ENCODE measurements around the gene CLDN16. TPM values are rescaled to one million over a fixed set of nuclear protein-coding genes. Genes with fewer than 3 reads are reported as not detected.
A peak's percentile ranks its signal among the peaks of the same experiment; 100 is the strongest.

Gene CLDN16
- total RNA-seq, 1 experiment from 2014 or later: not detected

- no peak for DNase-seq (ENCODE audit: low spot score)
- in situ Hi-C loops (cut with HindIII; ENCODE audit: low sequenced_read_pairs): no loop called here
Observed at GRCh38 chr3:190375671-190376070, 12.3 kb upstream of the CLDN16 start.

- in situ Hi-C loops (cut with HindIII; ENCODE audit: low sequenced_read_pairs): no loop called here
Observed at GRCh38 chr3:190378240-190378891, 9.6 kb upstream of the CLDN16 start.

GRCh38 chr3:190380184-190380583, 7.8 kb upstream of the CLDN16 start:
- no peak for DNase-seq (ENCODE audit: low spot score)
- in situ Hi-C loops (cut with HindIII; ENCODE audit: low sequenced_read_pairs): no loop called here

More at GRCh38 chr3:190378240-190378891, 9.6 kb upstream of the CLDN16 start:
- DNase-seq (ENCODE audit: low spot score): no peak

DNA sequence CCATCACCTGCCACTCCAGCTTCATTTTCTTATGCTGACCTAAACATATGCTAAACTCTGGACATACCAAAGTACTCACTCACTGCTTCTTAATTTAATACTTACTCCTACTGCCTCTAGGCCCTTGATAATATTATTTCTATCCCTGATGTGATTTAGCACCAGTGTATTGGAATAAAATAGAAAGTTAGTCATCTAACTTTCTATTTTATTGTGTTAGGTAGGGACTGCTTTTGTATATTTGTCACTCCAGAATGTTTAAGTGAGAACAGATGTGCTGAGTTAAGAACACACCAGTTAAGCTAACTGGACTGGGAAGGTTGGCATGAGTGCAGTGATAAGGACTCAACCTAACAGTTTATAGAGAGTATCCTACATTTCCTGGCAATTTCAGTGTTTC, 6.5 kb upstream of the CLDN16 start:
- in situ Hi-C loops (cut with HindIII; ENCODE audit: low sequenced_read_pairs): no loop called here
- no peak for DNase-seq (ENCODE audit: low spot score)

DNA sequence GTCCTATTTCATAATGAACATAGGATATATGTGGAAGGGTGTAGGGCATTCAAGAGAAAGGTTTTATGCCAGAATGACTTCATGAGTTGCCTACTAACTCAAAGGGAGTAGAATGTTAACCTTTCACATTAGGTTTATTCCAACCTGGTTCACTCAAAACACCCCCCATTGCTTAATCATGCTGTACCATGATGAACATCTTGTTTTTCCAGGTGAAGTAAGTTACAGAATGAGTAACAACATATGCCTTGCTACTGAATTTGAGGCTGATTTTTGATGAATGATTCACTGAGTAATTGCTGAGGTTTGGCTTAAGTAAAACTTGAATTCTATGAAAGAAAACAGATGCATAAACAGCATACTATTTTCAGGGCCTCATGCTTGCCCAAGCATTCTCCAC, 5.9 kb upstream of the CLDN16 start:
- DNase-seq (ENCODE audit: low spot score): no peak
- in situ Hi-C loops (cut with HindIII; ENCODE audit: low sequenced_read_pairs): no loop called here

GRCh38 chr3:190384309-190384756, 3.6 kb upstream of the CLDN16 start:
- DNase-seq (ENCODE audit: low spot score): peak; percentile 12
- in situ Hi-C loops (cut with HindIII; ENCODE audit: low sequenced_read_pairs): no loop called here

DNA sequence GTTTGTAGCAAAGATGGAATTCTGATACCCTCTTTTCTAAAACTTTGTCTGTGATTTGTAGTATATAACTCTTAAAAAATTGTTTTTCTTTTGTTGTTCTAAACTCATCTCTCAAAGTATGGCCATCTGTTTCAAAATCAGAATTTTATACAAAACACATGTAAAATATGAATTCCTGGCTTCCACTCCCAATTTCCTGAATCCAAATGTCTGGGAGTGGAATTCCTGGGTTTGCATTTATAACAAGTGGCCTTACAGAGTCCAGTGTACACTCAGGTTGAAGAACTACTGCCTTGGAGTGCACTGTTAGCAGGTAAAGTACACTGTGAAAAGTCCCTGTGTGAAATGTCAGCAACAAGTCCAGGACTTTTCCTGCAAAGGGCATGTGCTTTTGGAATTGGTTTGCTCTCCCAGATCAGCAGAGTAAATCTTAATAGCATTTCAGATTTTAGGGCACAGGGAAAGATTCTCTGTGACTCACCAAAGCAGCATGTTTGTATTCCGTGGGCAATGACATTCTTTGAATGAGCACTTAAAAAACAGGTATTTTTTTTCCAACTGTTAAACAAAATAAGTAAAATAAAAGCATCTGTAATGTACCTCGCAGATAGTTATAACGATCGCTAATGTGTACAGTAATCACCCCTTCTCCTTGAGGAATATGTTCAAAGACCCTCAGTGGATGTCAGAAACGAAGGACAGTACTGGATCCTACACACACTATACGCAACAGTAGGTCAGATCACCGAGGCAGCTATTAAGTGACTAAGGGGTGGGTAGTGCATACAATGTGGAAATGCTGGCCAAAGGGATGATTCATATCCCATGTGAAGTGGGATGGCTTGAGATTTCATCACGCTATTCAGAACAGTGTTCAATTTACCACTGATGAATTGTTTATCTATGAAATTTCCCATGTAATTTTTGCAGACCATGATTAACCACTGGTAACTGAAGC, 2.0 kb upstream of the CLDN16 start:
- in situ Hi-C loops (cut with HindIII; ENCODE audit: low sequenced_read_pairs): no loop called here
- no peak for DNase-seq (ENCODE audit: low spot score)

DNA sequence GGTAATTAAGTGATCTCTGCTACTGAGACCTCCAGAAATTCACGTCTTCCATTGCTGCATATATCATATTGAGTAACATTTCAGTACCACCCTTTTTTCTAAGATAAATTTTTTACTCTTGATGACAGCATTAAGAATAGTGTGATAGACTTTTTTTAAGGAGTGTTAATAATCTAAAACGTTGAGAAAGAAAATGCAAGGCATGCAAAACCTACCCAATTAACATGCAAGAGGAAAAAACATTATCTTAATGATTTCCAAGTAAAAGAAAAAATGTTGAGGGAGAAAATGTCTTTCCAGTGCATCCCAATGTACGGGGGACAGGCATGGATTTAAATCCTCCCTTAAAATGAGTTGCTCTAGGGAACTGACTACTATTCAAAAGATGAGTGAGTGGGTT, 740 bp downstream of the CLDN16 start:
- in situ Hi-C loops (cut with HindIII; ENCODE audit: low sequenced_read_pairs): no loop called here
- DNase-seq (ENCODE audit: low spot score): no peak

GRCh38 chr3:190396001-190396400, 8.0 kb downstream of the CLDN16 start:
- DNase-seq (ENCODE audit: low spot score): no peak
- in situ Hi-C loops (cut with HindIII; ENCODE audit: low sequenced_read_pairs): no loop called here

- no peak for DNase-seq (ENCODE audit: low spot score)
- in situ Hi-C loops (cut with HindIII; ENCODE audit: low sequenced_read_pairs): no loop called here
Observed at GRCh38 chr3:190397889-190398288, 9.9 kb downstream of the CLDN16 start.

DNA sequence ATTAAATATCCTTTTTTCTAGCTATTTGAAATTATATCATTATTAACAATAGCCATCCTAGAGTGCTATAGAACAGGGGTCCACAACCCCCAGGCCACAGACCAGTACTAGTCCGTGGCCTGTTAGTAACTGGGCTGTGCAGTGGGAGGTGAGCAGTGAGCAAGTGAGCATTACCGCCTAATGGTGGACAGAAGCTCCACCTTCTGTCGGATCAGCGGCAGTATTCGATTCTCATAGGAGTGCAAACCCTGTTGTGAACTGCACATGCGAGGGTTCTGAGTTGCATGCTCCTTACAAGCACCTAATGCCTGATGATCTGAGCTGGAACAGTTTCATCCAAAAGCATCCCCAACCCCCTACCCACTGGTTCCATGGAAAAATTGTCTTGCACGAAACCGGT, 11.7 kb downstream of the CLDN16 start:
- in situ Hi-C loops (cut with HindIII; ENCODE audit: low sequenced_read_pairs): no loop called here
- DNase-seq (ENCODE audit: low spot score): no peak

DNA sequence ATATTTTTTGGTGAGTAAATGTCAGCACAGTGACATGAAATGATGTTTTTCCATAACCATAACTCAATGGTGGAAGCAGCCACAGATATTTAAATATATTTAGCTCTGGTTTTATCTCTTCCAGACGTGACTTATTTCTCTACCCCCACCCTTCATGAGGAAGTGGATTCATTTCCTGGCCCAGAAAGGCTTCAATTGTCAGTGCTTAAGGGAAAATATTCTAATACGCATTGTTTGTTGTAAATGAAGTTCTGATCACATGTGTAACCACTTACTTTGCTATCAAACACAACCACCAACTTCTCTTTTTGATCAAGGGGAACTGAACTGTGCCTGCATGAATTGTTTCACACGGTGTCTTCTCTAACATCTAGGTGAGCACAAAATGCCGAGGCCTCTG, 14.0 kb downstream of the CLDN16 start:
- in situ Hi-C loops (cut with HindIII; ENCODE audit: low sequenced_read_pairs): no loop called here

DNA sequence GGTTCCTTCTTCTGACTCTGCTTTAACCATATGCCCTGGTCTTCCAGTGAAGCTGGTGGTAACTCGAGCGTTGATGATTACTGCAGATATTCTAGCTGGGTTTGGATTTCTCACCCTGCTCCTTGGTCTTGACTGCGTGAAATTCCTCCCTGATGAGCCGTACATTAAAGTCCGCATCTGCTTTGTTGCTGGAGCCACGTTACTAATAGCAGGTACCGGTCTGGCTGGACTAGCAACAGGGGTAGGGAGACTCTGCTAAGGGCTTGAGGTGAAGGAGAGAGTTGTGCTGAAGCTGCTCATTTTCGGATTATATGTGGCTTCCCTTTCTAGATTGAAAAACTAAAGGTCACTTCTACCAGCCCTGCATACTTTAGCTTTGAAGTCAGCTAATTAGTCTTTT, 16.8 kb downstream of the CLDN16 start:
- DNase-seq (ENCODE audit: low spot score): no peak
- in situ Hi-C loops (cut with HindIII; ENCODE audit: low sequenced_read_pairs): no loop called here

More for the DNA sequence above, 14.0 kb downstream of the CLDN16 start:
- no peak for DNase-seq (ENCODE audit: low spot score)

GRCh38 chr3:190414297-190414696, 26.3 kb downstream of the CLDN16 start:
- in situ Hi-C loops (cut with HindIII; ENCODE audit: low sequenced_read_pairs): no loop called here
- no peak for DNase-seq (ENCODE audit: low spot score)

- DNase-seq (ENCODE audit: low spot score): no peak
- in situ Hi-C loops (cut with HindIII; ENCODE audit: low sequenced_read_pairs): no loop called here
Observed at GRCh38 chr3:190424108-190424477, 36.1 kb downstream of the CLDN16 start.

DNA sequence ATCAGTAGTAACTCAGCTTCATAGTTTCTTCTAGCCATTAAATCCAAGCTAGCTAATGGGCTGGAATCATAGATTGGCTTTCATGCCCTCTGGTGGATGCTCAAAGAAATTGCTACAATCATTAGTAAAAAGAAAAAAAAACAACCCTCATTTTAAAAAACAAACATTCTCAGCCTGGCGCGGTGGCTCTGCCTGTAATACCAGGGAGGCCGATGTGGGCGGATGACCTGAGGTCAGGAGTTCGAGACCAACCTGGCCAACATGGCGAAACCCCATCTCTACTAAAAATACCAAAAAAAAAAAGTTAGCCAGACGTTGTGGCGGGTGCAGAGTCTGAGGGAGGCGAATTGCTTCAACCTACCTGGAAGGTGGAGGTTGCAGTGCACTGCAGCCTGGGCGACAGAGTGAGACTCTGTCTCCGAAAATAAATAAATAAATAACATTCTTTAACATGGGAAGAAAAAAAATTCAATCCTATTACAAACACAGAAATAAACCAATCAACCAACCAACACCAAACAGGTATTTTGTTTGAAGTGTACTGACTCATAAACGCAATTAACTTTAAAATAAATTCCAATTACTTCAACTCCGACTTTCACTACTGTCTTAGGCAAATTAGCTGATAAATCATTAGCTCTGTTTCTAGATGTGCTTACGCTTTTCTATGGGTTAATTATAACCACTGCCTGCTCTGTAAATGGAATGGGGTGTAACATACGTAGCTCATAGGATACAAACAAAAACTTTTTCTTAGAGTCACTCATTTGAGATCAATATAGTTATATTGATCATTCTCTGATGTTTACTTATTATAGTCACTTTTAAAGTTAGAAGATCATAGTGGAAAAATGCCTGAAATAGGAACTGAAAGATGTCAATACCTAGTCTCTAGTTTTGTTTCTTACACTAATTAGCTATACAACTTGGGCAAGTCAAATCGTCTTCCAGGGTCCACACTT, 36.8 kb downstream of the CLDN16 start:
- DNase-seq (ENCODE audit: low spot score): peak; percentile 53
- in situ Hi-C loops (cut with HindIII; ENCODE audit: low sequenced_read_pairs): no loop called here

DNA sequence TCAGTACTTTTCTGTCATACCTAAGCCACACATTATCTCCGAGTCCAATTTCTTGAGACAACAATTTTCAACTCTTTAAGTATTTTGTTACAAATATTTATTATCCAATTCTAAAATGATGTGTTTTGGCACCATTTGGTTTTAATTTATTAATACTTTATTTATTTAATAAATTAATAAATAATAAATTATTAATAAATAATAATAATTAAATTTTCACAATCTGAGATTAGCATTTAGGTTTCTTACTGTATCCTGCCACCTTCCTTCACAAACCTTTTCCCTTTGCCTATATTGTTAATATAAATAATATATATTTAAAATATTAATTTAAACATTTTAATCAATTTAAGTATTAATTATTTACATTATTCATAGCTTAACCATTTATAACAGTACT, 37.9 kb downstream of the CLDN16 start:
- no peak for DNase-seq (ENCODE audit: low spot score)
- in situ Hi-C loops (cut with HindIII; ENCODE audit: low sequenced_read_pairs): no loop called here

DNA sequence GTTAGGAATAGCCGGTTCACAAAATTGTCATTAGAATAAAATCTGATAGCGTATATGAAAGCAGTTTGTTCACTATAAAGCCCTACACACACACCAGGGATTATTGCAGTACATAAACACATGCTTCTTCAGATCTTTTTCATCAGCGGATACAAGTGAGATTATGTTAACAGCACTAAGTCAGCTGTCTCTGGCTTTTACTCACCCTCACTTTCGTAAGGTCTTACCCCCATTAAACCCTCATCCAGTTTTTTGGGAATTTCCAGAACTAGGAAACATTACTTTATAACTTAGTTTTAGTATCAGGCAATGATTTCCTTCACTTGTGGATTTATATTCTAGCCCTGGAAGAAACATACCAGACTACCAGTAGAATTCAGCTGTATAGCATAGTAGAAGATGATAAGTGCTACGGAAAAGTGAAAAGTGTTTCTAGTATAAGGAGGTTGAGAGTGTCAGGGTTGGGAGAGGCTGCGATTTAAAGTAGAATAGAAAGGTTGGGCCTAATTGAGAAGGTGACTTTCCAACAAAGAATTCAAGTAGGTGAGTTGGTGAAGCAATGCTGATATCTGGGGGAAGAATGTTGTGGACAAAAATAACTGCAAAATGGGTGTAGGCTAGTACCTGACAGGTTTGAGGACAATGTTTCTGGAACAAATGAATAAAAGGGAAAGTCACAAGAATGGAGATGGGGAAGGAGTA, 39.0 kb downstream of the CLDN16 start:
- in situ Hi-C loops (cut with HindIII; ENCODE audit: low sequenced_read_pairs): no loop called here
- no peak for DNase-seq (ENCODE audit: low spot score)

- no peak for DNase-seq (ENCODE audit: low spot score)
- in situ Hi-C loops (cut with HindIII; ENCODE audit: low sequenced_read_pairs): no loop called here
Observed at GRCh38 chr3:190429681-190430080, 41.7 kb downstream of the CLDN16 start.

All from G401 (cell line).